Activated gamma-delta T cell treated with anti-CD3 and anti-CD28 coated beads, Interleukin-2, amount 50 U/mL, for 16 hours (primary cell): ENCODE results near the gene SCGB1D2.
"Not testable (repeated sequence)": the region's sequence is repeated elsewhere in the genome, so short reads cannot be mapped to it uniquely, and the experiment has no call there.

Source experiments
- DNase-seq: peaks from one replicate; pipeline ENCODE4 v3.0.0-alpha.2; 2020; ENCODE audit warnings: low read depth

The SCGB1D2 gene

GRCh38 chr11:62242021-62242420 lies at the start of gene SCGB1D2:
TSS of gene SCGB1D2 (plus strand) at chr11:62242239. CDS start at chr11:62242308, 69 bp downstream.
- no peak for DNase-seq

GRCh38 chr11:62193952-62194351 lies 48.1 kb upstream of the SCGB1D2 start:
- no peak for DNase-seq

- DNase-seq, result not testable (repeated sequence)
Observed at GRCh38 chr11:62195010-62195409, 47.0 kb upstream of the SCGB1D2 start.

- no peak for DNase-seq
Observed at GRCh38 chr11:62195945-62196344, 46.1 kb upstream of the SCGB1D2 start.

DNA sequence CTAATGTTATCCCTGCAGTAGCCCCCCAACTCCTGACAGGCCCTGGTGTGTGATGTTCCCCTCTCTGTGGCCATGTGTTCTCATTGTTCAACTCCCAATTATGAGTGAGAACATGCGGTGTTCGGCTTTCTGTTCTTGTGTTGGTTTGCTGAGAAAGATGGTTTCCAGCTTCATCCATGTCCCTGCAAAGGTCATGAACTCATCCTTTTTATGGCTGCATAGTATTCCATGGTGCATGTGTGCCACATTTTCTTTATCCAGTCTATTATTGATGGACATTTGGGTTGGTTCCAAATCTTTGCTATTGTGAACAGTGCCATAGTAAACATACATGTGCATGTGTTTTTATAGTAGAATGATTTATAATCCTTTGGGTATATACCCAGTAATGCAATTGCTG lies 44.6 kb upstream of the SCGB1D2 start:
- DNase-seq, result not testable (repeated sequence)

- no peak for DNase-seq
Observed at GRCh38 chr11:62201376-62201775, 40.7 kb upstream of the SCGB1D2 start.

DNA sequence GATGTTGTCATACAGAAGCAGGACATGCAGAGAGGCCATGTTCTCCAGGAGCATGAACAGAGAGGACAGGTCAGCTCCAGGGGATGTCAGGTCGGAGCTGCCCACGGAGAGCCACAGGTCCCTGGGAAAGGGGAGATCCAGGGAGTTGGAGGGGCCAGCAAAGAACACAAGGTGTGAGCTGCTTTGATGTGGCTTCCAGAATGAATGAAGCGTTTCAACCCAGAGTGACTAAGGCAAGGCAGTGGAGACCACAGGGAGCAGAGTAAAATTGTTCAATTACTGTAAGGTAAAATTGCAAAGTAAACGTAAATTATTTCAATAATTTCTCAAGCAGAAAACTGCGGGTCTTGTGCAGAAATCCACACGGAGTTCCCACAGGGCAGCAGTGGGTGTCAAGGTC lies 39.1 kb upstream of the SCGB1D2 start:
- no peak for DNase-seq

DNA sequence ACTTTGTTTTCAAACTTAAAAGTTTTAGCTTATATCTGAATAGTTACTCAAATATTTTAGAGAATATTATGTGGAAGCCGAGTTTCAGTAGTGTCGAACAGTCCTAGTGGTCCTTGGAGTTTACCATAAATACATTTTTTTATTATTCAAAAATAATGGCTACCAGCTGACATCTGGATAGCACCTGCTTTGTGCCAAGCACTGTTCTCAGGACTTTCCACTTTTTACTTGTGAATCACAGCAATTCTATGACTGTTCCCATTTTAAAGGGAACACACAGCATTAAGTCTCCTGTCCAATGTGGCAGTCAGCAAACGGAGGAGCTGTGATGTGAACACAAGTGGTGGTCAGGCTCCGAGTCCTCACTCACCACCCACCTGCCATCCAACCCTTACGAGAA lies 37.6 kb upstream of the SCGB1D2 start:
- no peak for DNase-seq

GRCh38 chr11:62205441-62205840 lies 36.6 kb upstream of the SCGB1D2 start:
- DNase-seq, result no peak

DNA sequence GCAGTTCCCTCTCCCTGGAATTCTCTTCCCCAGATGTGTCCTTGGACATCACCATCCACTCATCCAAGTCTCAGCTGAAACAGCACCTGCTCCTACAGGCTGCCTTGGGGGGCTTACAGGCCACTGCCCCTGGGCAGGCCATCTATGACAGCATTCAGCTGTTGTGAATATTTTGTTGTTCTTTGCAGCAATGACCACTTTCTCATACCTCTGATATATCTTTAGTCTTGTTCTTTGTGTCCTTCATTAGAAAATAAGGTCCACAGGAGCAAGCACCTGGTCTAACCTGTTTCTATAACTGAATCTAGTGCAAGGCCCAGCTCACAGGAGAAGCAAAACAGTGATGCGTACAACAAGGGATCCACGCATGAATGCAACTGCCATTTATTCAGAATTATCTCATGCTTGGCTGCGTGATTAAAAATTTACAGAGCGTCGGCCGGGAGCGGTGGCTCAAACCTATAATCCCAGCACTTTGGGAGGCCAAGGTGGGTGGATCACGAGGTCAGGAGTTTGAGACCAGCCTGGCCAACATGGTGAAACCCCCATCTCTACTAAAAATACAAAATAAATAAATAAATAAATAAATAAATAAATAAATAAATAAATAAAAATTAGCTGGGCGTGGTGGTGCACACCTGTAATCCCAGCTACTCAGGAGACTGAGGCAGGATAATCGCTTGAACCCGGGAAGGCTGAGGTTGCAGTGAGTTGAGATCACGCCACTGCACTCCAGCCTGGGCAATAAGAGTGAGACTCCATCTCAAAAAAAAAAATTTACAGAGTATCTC lies 35.6 kb upstream of the SCGB1D2 start:
- DNase-seq, result not testable (repeated sequence)

DNA sequence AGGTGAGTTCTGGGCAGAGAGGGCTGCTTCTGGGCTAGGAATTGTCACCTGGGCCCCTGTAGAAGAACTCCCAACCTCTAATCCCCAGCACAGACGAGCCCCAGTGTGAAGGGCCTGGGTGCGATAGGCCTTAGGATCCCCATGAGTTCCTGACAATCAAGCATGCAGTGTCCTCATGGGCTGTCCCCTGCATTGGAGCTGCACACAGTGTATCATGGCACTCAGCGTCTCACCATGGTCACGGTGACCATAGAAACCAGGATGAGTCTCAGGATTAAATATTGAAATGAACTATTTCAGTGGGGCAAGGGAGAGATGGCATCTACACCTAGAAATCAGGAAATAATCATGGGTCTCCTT lies 33.3 kb upstream of the SCGB1D2 start:
- DNase-seq, result no peak

GRCh38 chr11:62217191-62217748 lies 24.8 kb upstream of the SCGB1D2 start:
- DNase-seq, result no peak

- no peak for DNase-seq
Observed at GRCh38 chr11:62221498-62221897, 20.5 kb upstream of the SCGB1D2 start.

DNA sequence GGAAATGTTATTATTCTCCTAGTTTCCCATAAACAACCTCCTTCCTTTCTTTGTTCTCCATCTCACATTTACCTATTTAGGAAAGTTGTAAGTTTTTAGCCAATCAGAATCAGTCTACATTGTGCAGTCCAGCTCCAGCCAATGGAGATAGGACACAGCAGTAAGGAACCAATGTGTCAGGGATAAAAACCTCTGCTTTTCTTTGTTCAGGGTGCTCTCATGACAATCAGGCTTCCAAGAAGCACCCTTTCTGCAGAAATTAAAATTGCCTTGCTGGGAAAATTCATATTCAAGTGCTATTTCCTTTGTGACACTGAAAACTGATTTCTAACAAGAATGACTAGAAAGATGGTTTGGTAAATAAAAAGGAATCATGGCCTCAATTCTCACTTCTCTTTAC lies 18.9 kb upstream of the SCGB1D2 start:
- DNase-seq, result no peak

DNA sequence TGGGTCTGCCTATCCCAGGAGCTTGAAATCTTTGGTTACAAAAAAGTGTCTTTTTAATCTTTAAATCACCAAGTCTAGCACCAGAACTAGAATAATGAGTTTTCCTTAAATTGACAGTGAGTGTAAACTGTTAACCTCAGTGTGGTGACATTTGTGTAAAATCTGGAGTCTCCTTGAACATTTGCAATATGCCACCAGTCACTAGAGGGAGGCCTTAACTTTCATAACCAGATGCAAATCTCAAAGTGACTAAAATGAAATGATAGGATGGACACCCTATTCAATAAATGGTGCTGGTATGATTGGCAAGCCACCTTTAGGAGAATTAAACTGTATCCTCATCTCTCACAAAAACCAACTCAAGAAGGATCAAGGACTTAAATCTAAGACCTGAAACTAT lies 8.3 kb upstream of the SCGB1D2 start:
- DNase-seq, result no peak

DNA sequence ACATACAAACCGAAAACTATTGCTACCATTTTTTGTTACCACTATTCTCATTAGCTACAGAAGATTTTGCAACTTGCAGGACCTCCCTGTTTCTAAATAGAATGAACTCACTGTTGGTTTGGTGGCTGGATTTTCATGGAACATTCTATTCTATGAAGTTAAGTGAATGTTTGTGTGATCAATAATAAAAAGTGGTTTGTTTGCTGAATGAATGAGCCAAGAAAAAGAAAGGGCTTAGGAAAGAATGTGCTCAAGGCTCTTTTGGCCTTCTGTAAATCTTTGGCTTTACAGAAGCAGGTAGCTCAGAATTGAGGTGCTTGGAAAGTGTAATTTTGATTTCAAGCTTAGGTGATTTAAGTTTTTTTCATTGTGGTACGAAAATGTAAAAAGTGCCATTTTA lies 5.9 kb upstream of the SCGB1D2 start:
- no peak for DNase-seq

DNA sequence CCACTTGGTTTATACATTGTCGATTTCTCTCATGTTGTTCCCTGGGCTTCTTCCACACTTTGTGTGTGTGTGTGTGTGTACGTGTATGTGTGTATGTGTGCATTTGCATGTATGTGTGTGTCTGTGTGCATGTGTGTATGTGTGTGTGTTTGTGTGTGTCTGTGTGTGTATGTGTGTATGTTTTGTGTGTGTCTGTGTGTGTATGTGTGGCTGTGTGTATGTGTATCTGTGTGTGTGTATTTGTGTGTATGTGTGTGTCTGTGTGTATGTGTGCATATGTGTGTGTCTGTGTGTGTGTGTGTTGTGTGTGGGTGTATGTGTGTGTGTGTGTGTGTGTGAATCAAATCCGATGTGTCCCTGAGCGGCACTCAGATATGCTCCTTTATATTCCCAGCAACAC lies 4.5 kb upstream of the SCGB1D2 start:
- no peak for DNase-seq

DNA sequence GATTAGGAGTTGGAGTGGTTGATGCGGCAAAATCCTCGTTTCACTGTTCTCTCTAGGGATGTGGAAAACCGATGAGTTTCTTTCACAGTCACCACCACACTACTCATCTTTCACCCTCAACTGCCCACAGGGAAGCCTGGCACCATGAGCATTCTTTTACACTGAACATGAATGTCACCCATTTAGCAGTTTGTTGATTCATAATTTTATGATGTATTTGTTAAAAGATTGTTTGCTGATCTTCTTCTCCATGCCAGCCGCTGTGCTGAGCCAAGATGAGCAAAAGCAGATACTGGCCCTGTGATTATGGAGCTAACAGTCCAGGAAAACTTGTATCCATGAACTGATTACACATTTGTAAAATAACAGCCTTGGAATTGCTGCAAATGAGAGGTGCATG lies 3.9 kb upstream of the SCGB1D2 start:
- DNase-seq, result no peak

DNA sequence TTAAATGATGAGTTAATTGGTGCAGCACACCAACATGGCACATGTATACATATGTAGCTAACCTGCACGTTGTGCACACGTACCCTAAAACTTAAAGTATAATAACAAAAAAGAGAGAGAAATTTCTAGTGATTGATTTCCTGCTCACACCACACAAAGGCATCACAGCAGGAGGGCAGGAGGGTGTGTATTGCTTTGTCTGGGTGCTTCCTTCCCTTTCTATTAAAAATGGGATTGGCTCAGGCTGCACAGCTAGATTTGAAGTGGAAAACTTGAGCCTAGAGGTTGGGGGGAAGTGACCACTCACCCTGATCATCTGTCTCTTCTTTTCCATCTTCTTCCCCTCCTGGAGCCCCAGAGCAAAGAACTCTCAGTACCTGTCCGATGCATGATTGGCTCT lies 944 bp upstream of the SCGB1D2 start:
- DNase-seq, result no peak

GRCh38 chr11:62245271-62245753 lies 3.3 kb downstream of the SCGB1D2 start:
- no peak for DNase-seq

GRCh38 chr11:62251698-62252097 lies 9.7 kb downstream of the SCGB1D2 start:
- DNase-seq, result no peak

- no peak for DNase-seq
Observed at GRCh38 chr11:62253999-62254542, 12.0 kb downstream of the SCGB1D2 start.

- no peak for DNase-seq
Observed at GRCh38 chr11:62256281-62256680, 14.2 kb downstream of the SCGB1D2 start.
